PFSK-1 (cell line): Measurements from ENCODE around the gene KLHL40.

ENCODE experiments used
- FOXP2 ChIP-seq: optimal IDR thresholded peaks from 2 replicates; pipeline ENCODE3; 2011; ENCODE audit warnings: borderline replicate concordance, control low read depth, inconsistent platforms; ENCODE audit not compliant: insufficient read depth; ENCODE audit errors: extremely low read length, extremely low read depth
- POLR2AphosphoS5 ChIP-seq: IDR thresholded peaks from 2 replicates; pipeline ENCODE4 v1.6.1; 2012; ENCODE audit warnings: low read depth, mild to moderate bottlenecking, control low read depth, low read length, moderate library complexity
- REST ChIP-seq, 2 experiments: IDR thresholded peaks; 2 replicates each; pipeline versions ENCODE4 v1.6.1 to v1.8.0; 2011 to 2012; ENCODE audit warnings: low read depth in 2 of 2, low read length in 2 of 2, control low read depth in 1 of 2, inconsistent platforms in 1 of 2, mild to moderate bottlenecking in 1 of 2, moderate library complexity in 1 of 2; ENCODE audit not compliant: insufficient read depth in 1 of 2
- SIN3A ChIP-seq: IDR thresholded peaks from 2 replicates; pipeline ENCODE4 v1.6.1; 2012; ENCODE audit warnings: mild to moderate bottlenecking, low read length, moderate library complexity, borderline replicate concordance; ENCODE audit not compliant: insufficient read depth
- TAF1 ChIP-seq: IDR thresholded peaks from 2 replicates; pipeline ENCODE4 v1.6.1; 2012; ENCODE audit warnings: low read length, control low read depth, borderline replicate concordance; ENCODE audit not compliant: insufficient read depth

KLHL40 gene

GRCh38 chr3:42730706-42731420 is 45.5 kb downstream of the KLHL40 start:
- TF ChIP-seq SIN3A (no peak), TAF1 (no peak), POLR2AphosphoS5 (no peak), FOXP2 (no peak), REST (IDR thresholded peaks at IDR 0.05; ENCODE audit: insufficient read depth in 1 of 2, low read depth in 2 of 2, low read length in 2 of 2) (no peak)

- TF ChIP-seq POLR2AphosphoS5 (no peak), SIN3A (no peak), REST (IDR thresholded peaks at IDR 0.05; ENCODE audit: insufficient read depth in 1 of 2, low read depth in 2 of 2, low read length in 2 of 2) (no peak), TAF1 (no peak), FOXP2 (no peak)
Measured at GRCh38 chr3:42731476-42732195, 46.3 kb downstream of the KLHL40 start.

GRCh38 chr3:42732196-42732828 is 47.0 kb downstream of the KLHL40 start:
- TF ChIP-seq SIN3A (no peak), REST (IDR thresholded peaks at IDR 0.05; ENCODE audit: insufficient read depth in 1 of 2, low read depth in 2 of 2, low read length in 2 of 2) (no peak), FOXP2 (no peak), TAF1 (no peak), POLR2AphosphoS5 (no peak)

GRCh38 chr3:42732829-42733459 is 47.6 kb downstream of the KLHL40 start:
- TF ChIP-seq TAF1 (no peak), REST (IDR thresholded peaks at IDR 0.05; ENCODE audit: insufficient read depth in 1 of 2, low read depth in 2 of 2, low read length in 2 of 2) (no peak), POLR2AphosphoS5 (no peak), FOXP2 (no peak)
